ENCODE measurements around the gene ITSN1.
"Not testable (repeated sequence)": the region's sequence is repeated elsewhere in the genome, so short reads cannot be mapped to it uniquely, and the experiment has no call there.

The ITSN1 gene

GRCh38 chr21:33775100-33775828, 133.0 kb downstream of the ITSN1 start:
- DNase-seq: no peak

- no peak for DNase-seq
These were observed 138.3 kb downstream of the ITSN1 start for GRCh38 chr21:33780631-33781030.

GRCh38 chr21:33781121-33781520, 138.8 kb downstream of the ITSN1 start:
- DNase-seq: no peak

GRCh38 chr21:33783187-33783979, 141.1 kb downstream of the ITSN1 start:
- DNase-seq: no peak

DNA sequence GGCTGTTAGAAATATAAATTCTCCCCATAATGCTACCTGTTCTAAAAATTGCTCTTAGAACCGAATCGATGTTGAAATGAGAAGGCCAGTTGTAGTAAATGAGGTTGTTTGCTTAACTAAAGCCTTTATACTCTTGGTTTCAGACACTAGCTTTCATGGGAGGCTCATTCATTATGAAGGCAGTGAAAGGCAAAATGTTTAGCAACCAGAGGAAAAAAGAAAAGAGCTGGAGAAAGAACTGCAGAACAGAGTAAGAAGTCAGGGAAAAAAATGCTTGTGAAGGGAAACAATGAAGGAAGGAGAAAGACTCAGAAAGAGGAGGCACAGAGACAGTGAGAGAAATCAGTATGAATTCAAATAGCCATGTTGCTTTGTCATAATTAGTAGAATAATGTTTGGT, 145.1 kb downstream of the ITSN1 start:
- DNase-seq: no peak

- DNase-seq: not testable (repeated sequence)
These were observed 146.1 kb downstream of the ITSN1 start for GRCh38 chr21:33788438-33788837.

GRCh38 chr21:33789697-33790096, 147.4 kb downstream of the ITSN1 start:
- no peak for DNase-seq

DNA sequence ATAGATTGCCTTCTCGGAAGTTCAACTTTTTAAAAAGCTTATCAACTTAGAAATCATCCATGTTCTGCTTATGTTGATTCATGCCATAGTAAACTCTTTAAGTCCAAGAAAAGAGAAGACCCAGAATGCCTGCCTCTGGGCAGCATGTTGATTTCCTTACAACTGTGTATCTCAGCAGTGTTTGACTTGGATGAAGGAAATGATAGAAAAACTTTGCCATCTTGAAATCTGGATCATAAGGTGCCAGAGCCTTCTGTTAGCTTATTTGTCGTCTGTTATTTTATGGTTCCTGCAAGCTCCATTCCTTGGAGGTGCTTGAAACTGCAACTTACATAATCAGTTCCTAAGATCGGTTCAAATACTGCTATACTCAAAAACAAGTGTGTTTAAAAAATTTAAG, 148.8 kb downstream of the ITSN1 start:
- no peak for DNase-seq

DNA sequence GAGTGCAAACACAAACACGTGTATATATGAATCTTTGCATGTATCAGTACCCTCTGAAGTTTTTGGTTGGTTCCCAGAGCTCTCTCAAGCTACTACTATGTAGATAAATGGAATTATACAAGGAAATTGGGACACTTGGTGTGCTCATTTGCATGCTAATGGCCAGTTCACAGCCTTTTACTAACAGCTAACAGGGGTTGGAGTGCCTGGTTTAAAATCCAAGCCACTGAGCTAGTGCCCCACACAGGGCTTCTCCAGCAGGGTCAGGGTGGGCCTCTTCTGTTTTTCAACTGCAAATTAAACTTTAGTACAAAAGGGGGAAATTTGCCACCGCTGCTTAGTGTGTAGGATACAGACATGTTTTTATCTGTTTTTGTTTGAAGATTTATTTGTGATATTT, 152.3 kb downstream of the ITSN1 start:
- DNase-seq: no peak

DNA sequence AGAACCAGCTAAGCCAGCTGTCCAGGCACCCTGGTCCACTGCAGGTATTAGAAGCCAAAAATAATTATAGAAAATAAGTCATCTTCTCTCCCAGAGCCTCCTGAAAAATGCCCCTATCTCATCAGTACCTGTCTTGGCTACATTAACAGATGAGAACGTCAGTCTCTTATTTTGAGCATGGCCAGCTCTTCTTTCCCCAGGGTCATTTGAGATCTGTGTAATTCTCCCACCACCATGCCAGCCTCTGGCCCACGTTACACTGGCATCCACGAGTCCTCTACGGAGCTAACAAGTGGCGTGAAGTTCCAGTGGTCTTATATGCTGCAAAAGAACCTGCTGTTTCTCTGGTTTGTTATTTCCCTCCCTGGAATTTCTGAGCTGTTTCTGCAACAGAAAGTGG, 155.3 kb downstream of the ITSN1 start:
- DNase-seq: no peak

DNA sequence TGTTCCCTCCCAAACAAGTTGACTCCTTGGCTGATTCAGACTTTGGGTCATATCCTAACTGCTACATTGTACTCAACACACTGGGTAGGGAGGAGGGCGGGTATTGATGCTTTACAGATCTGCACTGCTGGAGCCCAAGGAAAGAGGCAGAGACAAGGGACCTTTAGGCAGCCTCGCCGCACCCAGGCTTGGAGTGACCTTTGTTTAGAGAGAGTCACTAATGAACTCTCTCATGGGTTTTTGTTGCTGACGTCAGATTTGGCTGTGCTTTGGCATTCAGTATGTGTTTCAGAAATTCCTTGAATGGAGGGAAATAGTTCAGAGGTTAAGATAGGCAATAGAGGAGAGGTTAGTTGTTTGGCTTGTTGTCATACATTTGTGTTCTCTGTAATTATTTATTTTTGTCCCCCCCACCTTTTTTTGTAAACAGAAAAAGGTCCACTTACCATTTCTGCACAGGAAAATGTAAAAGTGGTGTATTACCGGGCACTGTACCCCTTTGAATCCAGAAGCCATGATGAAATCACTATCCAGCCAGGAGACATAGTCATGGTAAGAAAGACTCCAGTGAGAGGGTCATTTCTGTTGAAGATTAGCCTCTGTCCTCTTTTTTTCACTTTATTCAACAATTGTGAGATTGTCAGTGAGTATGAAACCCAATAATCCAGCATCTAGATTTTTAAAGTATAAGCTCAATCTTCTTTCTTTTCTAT, 157.2 kb downstream of the ITSN1 start:
- DNase-seq: no peak

DNA sequence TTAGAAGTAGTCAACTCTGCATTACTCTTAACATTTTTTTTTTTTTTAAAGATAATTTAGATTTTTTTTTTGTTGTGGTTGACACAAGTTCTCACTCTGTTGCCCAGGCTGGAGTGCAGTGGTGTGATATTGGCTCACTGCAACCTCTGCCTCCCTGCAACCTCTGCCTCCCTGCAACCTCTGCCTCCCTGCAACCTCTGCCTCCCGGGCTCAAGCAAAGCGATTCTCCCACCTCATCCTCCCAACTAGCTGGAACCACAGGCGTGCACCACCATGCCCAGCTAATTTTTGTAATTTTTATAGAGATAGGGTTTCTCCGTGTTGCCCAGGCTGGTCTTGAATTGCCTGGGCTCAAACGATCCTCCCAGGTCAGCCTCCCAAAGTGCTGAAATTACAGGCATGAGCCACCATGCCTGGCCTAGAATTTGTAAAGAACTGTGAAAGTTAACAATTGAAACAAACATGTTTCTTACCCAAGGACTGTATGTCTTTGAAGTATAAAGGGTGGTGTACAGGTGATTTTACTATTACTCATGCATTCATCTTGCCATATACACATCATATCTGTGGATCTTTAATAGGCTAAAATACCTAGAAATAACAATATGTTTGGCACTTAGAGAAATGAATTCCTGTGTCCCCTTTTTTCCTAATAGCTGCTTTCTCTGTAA, 158.6 kb downstream of the ITSN1 start:
- DNase-seq: no peak

DNA sequence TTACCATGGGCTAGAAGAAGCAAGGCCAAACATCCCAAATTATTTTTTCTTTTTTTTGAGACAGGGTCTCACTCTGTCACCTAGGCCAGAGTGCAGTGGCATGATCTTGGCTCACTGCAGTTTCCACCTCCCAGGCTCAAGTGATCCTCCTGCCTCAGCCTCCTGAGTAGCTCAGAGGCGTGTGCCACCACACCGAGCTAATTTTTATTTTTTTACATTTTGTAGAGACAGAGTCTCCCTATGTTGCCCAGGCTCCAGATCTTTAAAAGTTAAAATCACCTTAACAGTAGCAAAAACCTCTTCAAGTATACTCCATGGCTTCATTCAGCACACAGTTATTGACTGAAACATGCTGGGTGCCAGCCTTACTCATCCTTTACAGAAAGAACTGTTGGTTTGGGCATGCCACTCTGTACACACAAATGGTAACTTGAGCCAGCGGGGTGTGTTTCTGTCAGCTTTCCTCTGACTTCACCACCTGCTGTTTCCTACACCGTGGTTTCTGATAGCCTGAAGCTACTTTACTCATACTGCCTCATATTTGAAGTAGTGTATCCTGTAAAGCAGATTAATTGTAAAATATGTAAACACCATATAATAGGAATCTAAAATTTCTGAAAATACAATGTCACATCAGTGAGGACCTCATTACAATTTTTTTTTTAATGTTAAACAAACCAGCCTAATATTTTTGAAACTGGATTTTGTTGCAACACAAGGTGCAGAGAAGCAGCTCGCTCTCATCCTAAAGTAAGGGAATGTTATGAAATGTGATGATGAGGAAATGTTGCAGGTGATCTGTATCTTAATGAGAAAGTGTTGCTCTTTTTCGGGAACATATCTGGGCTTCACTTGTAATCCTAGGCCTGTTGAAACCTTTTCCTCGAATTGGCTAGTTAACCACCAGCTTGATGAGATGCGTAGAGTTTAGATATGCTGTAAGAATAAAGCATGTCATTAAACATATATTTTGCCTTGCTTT, 159.4 kb downstream of the ITSN1 start:
- DNase-seq: no peak

GRCh38 chr21:33802481-33802880, 160.2 kb downstream of the ITSN1 start:
- no peak for DNase-seq

DNA sequence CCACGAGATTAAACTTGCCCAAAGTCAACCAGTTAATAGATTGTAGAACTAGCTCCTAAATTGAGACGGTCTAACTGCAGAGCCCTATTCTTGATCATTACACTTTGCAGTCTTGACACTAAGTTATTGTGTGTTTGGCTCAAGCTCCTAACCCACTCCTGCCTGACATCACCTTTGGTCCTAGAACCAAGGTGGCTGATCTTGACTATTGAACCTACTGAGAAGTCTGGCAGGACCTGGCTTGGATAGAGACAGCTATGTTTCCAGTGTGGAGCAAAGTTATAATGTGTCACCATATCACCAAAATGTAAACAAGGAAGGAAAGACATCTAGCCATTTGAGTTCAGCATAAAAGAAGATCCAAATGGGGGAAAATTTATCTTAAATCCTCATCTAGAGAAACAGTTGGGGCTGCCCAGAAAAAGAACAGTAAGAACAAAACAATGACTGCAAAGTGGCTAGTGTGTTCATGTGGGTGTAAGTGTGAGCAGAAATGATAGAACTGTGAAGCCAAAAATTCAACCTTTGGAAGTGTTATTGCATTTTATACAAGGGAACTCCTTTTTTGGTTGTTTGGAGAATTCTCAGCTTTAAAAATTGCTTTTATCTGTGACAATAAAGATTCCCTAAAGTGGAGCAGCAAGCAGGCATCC, 166.5 kb downstream of the ITSN1 start:
- DNase-seq: no peak

DNA sequence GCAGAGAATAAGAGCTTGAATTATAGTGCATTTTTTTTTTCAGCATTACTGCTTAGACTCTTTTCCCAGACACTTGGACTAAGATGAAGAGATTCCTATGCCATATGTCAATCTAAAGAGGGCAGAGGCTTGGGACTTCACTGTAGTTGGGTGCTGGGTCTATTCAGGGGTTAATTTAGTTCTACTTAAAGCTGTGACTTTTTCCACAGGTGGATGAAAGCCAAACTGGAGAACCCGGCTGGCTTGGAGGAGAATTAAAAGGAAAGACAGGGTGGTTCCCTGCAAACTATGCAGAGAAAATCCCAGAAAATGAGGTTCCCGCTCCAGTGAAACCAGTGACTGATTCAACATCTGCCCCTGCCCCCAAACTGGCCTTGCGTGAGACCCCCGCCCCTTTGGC, 168.5 kb downstream of the ITSN1 start:
- no peak for DNase-seq

DNA sequence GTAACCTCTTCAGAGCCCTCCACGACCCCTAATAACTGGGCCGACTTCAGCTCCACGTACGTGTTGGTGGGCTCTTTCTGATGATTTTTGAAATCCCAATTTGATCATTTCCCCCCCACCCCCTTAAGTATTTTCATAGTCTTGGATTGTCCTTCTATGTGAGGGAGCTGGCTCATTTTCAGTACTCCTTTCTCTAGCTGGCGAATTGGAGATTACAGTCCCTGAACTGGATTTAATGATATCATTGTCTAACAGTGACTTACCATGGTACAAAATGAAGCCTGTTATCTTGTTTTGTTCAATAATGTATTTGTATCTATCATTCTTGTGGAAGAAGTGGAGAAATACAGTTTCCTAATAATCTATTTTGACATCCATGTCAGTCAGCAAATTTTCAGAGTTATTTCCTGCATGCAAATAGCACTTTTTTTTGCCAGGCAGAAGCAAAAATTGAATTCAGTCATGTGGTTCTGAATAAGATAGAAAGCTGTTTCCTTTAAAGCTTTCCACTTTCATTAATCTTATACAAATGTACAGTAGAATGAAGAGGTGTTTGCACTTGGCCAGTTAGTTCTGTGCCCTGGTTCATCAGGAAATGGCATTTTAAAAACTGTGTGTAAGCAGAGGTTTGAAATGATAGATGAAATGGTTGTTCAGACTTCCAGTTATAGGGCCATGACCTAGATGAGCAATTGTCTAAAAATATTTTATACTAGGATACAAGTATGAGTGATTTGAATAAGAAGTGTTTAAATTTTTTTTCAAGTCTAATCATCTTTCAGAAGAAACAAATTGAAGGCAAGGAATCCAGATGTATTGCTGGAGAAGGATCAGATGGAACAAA, 169.1 kb downstream of the ITSN1 start:
- DNase-seq: no peak

- no peak for DNase-seq
These were observed 171.6 kb downstream of the ITSN1 start for GRCh38 chr21:33813832-33814365.

GRCh38 chr21:33815143-33815707, 172.9 kb downstream of the ITSN1 start:
- DNase-seq: no peak

GRCh38 chr21:33816174-33816573, 173.9 kb downstream of the ITSN1 start:
- DNase-seq: no peak
